ENCODE measurements around the gene MSX1. TPM values are rescaled to one million over a fixed set of nuclear protein-coding genes. Genes with fewer than 3 reads are reported as not detected.

Gene MSX1
- total and polyA plus RNA-seq, 2 experiments from 2014 or later, result 0.61 TPM; not detected in 1

DNA sequence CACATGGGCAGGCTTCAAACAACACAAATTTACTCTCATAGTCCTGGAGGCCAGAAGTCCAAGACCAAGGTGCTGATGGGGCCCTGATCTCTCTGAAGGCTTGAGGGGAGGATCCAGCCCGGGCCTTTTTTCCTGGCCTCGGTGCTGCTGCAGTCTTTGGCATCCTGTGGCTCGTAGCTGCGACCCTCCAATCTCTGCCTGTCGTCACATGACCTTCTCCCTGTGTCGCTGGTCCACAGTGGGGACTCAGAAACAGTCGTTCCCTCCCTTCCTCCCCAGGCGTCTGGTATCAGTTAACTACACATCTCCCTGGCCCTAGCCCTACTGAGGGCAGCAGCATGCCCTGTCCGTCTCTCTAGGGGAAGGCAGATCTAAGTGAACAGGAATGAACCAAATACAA lies 19.1 kb upstream of the MSX1 start:
- no peaks in the 10 kb centered on the region for H3K9me2 ChIP-seq (ENCODE audit: insufficient read depth)
- no peak for ATAC-seq
- Mint-ChIP-seq H3K27me3 (ENCODE audit: insufficient read depth, low read depth, poor library complexity) (peaks cover 13% of the 10 kb centered on the region), H3K4me3 (no peak overlapping the region), H3K27ac (no peak overlapping the region), H3K4me1 (peaks cover 16% of the 10 kb centered on the region), H3K36me3 (ENCODE audit: low read depth) (no peaks in the 10 kb centered on the region), H3K9me3 (peaks cover 4% of the 10 kb centered on the region; the same call in 1 of the 3 replicates)
- no peaks in the 10 kb centered on the region for H3K27me3 ChIP-seq (ENCODE audit: insufficient read depth)
- no peak overlapping the region for H3K4me2 ChIP-seq
- no peaks in the 10 kb centered on the region for H3F3A ChIP-seq (replicated peaks; ENCODE audit: low read depth)
- DNase-seq (ENCODE audit: low spot score), result no peak
- no peaks in the 10 kb centered on the region for H3K36me3 ChIP-seq (ENCODE audit: insufficient read depth)
- H3K27ac ChIP-seq (ENCODE audit: low read depth), result no peak overlapping the region
- TF ChIP-seq CREB1 (CRISPR knock-in tag; IDR thresholded peaks at IDR 0.05; ENCODE audit: low read depth) (no peak), NANOG (IDR thresholded peaks at IDR 0.05; ENCODE audit: borderline replicate concordance) (no peak), ZNF331 (CRISPR knock-in tag; IDR thresholded peaks at IDR 0.05; ENCODE audit: low read depth) (no peak), EZH2 (IDR thresholded peaks at IDR 0.05; ENCODE audit: low read depth, unreplicated experiment) (no peak), STAT1 (IDR thresholded peaks at IDR 0.05; ENCODE audit: unreplicated experiment) (no peak)
- TF ChIP-seq, protein P1, sequence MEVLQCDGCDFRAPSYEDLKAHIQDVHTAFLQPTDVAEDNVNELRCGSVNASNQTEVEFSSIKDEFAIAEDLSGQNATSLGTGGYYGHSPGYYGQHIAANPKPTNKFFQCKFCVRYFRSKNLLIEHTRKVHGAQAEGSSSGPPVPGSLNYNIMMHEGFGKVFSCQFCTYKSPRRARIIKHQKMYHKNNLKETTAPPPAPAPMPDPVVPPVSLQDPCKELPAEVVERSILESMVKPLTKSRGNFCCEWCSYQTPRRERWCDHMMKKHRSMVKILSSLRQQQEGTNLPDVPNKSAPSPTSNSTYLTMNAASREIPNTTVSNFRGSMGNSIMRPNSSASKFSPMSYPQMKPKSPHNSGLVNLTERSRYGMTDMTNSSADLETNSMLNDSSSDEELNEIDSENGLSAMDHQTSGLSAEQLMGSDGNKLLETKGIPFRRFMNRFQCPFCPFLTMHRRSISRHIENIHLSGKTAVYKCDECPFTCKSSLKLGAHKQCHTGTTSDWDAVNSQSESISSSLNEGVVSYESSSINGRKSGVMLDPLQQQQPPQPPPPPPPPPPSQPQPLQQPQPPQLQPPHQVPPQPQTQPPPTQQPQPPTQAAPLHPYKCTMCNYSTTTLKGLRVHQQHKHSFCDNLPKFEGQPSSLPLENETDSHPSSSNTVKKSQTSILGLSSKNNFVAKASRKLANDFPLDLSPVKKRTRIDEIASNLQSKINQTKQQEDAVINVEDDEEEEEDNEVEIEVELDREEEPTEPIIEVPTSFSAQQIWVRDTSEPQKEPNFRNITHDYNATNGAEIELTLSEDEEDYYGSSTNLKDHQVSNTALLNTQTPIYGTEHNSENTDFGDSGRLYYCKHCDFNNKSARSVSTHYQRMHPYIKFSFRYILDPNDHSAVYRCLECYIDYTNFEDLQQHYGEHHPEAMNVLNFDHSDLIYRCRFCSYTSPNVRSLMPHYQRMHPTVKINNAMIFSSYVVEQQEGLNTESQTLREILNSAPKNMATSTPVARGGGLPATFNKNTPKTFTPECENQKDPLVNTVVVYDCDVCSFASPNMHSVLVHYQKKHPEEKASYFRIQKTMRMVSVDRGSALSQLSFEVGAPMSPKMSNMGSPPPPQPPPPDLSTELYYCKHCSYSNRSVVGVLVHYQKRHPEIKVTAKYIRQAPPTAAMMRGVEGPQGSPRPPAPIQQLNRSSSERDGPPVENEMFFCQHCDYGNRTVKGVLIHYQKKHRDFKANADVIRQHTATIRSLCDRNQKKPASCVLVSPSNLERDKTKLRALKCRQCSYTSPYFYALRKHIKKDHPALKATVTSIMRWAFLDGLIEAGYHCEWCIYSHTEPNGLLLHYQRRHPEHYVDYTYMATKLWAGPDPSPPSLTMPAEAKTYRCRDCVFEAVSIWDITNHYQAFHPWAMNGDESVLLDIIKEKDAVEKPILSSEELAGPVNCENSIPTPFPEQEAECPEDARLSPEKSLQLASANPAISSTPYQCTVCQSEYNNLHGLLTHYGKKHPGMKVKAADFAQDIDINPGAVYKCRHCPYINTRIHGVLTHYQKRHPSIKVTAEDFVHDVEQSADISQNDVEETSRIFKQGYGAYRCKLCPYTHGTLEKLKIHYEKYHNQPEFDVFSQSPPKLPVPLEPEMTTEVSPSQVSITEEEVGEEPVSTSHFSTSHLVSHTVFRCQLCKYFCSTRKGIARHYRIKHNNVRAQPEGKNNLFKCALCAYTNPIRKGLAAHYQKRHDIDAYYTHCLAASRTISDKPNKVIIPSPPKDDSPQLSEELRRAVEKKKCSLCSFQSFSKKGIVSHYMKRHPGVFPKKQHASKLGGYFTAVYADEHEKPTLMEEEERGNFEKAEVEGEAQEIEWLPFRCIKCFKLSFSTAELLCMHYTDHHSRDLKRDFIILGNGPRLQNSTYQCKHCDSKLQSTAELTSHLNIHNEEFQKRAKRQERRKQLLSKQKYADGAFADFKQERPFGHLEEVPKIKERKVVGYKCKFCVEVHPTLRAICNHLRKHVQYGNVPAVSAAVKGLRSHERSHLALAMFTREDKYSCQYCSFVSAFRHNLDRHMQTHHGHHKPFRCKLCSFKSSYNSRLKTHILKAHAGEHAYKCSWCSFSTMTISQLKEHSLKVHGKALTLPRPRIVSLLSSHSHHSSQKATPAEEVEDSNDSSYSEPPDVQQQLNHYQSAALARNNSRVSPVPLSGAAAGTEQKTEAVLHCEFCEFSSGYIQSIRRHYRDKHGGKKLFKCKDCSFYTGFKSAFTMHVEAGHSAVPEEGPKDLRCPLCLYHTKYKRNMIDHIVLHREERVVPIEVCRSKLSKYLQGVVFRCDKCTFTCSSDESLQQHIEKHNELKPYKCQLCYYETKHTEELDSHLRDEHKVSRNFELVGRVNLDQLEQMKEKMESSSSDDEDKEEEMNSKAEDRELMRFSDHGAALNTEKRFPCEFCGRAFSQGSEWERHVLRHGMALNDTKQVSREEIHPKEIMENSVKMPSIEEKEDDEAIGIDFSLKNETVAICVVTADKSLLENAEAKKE (CRISPR knock-in tag; IDR thresholded peaks at IDR 0.05), result no peak
- H3K4me3 ChIP-seq, result no peak overlapping the region
- H4K20me1 ChIP-seq (replicated peaks; ENCODE audit: insufficient read depth), result no peaks in the 10 kb centered on the region; the same call in 1 of the 2 replicates
- no peak overlapping the region for H2AFZ ChIP-seq
- H3K79me2 ChIP-seq (replicated peaks; ENCODE audit: insufficient read depth), result no peaks in the 10 kb centered on the region
- H3K4me1 ChIP-seq (ENCODE audit: insufficient read depth), result 0 out of 2 replicates have a peak, but pooled peaks cover 6% of the 10 kb centered on the region

DNA sequence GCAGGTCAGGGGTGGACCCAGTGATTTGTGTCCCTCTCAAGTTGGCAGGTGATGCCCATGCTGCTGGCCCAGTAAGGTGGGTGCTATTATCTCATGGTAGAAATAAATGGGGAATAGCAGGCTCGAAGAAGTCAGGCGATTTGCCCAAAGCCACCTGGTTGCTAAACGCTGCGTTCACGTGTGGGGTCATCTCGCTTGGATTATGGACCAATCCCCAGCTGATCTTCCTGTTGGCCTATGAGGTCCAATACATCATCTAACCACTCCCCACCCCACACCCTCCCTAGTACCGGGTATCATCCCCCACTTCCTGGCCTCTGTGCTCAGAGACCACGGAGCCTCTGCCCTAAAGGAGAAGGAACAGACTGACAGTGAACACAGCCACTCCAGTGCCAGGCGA lies 18.3 kb upstream of the MSX1 start:
- ATAC-seq (no peak), DNase-seq (ENCODE audit: low spot score) (no peak)
- Histone ChIP-seq H3K4me3 (no peak overlapping the region), H3K79me2 (replicated peaks; ENCODE audit: insufficient read depth) (no peaks in the 10 kb centered on the region), H4K20me1 (replicated peaks; ENCODE audit: insufficient read depth) (no peaks in the 10 kb centered on the region; the same call in 1 of the 2 replicates), H3F3A (replicated peaks; ENCODE audit: low read depth) (no peaks in the 10 kb centered on the region), H3K4me1 (ENCODE audit: insufficient read depth) (0 out of 2 replicates have a peak, but pooled peaks cover 6% of the 10 kb centered on the region), H3K9me2 (ENCODE audit: insufficient read depth) (no peaks in the 10 kb centered on the region), H3K27me3 (ENCODE audit: insufficient read depth) (peaks cover 4% of the 10 kb centered on the region; the same call in 1 of the 2 replicates), H3K27ac (ENCODE audit: low read depth) (no peak overlapping the region), H2AFZ (no peak overlapping the region), H3K4me2 (no peak overlapping the region), H3K36me3 (ENCODE audit: insufficient read depth) (no peaks in the 10 kb centered on the region)
- peaks cover 15% of the 10 kb centered on the region for H3K27me3 Mint-ChIP-seq (ENCODE audit: insufficient read depth, low read depth, poor library complexity)
- H3K9me3 Mint-ChIP-seq, result peaks cover under 1% of the 10 kb centered on the region; the same call in 1 of the 3 replicates
- TF ChIP-seq ZNF331 (CRISPR knock-in tag; IDR thresholded peaks at IDR 0.05; ENCODE audit: low read depth) (no peak), CREB1 (CRISPR knock-in tag; IDR thresholded peaks at IDR 0.05; ENCODE audit: low read depth) (no peak), JUNB (IDR thresholded peaks at IDR 0.05; ENCODE audit: unreplicated experiment) (no peak), STAT1 (IDR thresholded peaks at IDR 0.05; ENCODE audit: unreplicated experiment) (no peak), ZNF114 (CRISPR knock-in tag; IDR thresholded peaks at IDR 0.05) (no peak), ETS1 (IDR thresholded peaks at IDR 0.05) (no peak), REST (IDR thresholded peaks at IDR 0.05; ENCODE audit: unreplicated experiment) (no peak)
- H3K27ac Mint-ChIP-seq, result no peak overlapping the region
- H3K36me3 Mint-ChIP-seq (ENCODE audit: low read depth), result no peaks in the 10 kb centered on the region
- peaks cover 16% of the 10 kb centered on the region for H3K4me1 Mint-ChIP-seq
- H3K4me3 Mint-ChIP-seq, result no peak overlapping the region

Data from GM23338 (cell line).